Fibroblast of mammary gland (primary cell): ENCODE data around the gene CDIP1.

Source experiments
- DNase-seq: peaks from one replicate; pipeline ENCODE4 v3.0.0-alpha.2; 2010; ENCODE audit warnings: low read depth
- H3K4me3 ChIP-seq: 2 replicates; pipeline ENCODE4 v1.5.1; 2011; ENCODE audit warnings: low read depth, mild to moderate bottlenecking, low read length, moderate library complexity; ENCODE audit not compliant: control insufficient read depth
- TF ChIP-seq, protein P1 (sequence below): conservative IDR thresholded peaks from 2 replicates; pipeline ENCODE4 v1.5.1; 2011; ENCODE audit warnings: low read depth, low read length, inconsistent platforms; ENCODE audit not compliant: control insufficient read depth, insufficient read depth

The CDIP1 gene

GRCh38 chr16:4515611-4516233 lies 22.9 kb downstream of the CDIP1 start:
- TF ChIP-seq, protein P1, sequence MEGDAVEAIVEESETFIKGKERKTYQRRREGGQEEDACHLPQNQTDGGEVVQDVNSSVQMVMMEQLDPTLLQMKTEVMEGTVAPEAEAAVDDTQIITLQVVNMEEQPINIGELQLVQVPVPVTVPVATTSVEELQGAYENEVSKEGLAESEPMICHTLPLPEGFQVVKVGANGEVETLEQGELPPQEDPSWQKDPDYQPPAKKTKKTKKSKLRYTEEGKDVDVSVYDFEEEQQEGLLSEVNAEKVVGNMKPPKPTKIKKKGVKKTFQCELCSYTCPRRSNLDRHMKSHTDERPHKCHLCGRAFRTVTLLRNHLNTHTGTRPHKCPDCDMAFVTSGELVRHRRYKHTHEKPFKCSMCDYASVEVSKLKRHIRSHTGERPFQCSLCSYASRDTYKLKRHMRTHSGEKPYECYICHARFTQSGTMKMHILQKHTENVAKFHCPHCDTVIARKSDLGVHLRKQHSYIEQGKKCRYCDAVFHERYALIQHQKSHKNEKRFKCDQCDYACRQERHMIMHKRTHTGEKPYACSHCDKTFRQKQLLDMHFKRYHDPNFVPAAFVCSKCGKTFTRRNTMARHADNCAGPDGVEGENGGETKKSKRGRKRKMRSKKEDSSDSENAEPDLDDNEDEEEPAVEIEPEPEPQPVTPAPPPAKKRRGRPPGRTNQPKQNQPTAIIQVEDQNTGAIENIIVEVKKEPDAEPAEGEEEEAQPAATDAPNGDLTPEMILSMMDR = no peak
- no peak overlapping the region for H3K4me3 ChIP-seq
- DNase-seq = no peak

GRCh38 chr16:4514606-4515005 lies 24.0 kb downstream of the CDIP1 start:
- H3K4me3 ChIP-seq = no peak overlapping the region
- DNase-seq = no peak
- TF ChIP-seq, protein P1 = no peak

- TF ChIP-seq, protein P1 = no peak
- no peak overlapping the region for H3K4me3 ChIP-seq
- no peak for DNase-seq
Measured at GRCh38 chr16:4513881-4514280, 24.7 kb downstream of the CDIP1 start.

DNA sequence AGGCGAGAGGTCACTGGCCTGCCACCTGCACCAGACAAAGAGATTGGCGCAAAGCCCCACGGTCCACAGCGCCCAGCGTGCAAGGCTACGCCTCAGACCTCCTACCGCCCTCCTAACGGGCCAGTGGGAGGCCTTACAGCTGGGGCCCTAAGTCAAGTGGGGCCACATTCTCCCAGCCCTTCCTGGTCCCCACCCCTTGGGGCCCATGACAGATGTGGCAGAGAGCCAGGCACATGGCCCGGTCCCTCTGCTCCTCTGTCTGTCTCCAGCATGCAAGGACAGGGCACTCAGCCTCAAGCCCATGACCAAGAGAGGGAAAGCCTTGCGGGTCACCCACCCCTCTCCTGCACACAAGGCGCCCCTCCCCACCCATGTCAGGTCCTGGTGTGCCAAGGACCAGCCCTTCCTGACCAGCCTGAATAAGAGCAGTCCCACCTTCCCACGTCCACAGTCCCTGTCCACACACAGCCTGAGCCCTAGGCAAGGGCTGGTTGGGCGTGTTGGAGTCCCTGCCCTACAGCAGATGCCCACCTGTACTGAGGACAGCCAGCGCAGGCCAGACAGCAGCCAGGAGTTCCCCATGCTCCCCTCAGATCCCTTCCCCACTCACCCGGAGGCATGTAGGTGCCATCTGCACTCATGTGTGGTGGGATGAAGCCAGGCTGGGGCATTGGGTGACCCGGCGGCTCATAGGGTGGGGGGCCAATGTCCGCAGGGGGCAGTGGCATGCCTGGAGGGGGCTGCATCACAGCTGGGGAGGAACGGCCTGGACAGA lies 25.3 kb downstream of the CDIP1 start:
- no peak overlapping the region for H3K4me3 ChIP-seq
- no peak for DNase-seq
- TF ChIP-seq, protein P1 = no peak

- H3K4me3 ChIP-seq = no peak overlapping the region
- TF ChIP-seq, protein P1 = no peak
- DNase-seq = no peak
Measured at GRCh38 chr16:4512473-4512872, 26.1 kb downstream of the CDIP1 start.

DNA sequence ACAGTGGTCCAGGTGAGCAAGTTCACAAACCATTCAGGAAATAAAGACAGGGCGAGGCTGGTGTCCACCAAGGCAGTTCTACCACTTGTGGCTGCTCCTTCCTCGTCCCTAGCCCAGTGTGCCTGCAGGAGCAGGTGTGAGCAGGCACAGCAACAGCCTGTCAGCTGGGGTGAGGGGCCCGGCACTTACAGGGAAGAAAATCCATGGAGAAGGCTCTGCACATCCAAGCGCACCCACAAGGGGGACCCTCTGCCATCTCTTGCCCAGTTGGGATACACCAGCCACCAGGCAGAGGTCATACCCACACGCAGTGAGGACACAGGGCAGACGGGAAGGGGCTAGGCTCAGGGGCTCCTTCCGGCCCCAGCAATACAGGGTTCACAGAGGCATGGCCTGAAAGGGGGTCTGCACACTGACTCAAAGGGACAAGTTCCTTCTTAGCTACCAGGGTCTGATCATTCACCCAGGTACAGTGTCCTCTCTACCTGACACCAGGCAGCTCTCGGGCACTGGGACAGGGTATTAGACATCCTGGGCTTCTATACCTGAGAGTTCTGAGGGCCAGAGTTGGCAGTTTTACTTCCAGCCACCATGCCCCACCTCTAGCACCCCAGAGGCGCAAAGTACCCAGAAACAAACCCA lies 27.0 kb downstream of the CDIP1 start:
- TF ChIP-seq, protein P1 = peak; percentile 54
- DNase-seq = peak; percentile 31
- H3K4me3 ChIP-seq = no peak overlapping the region
